ENCODE measurements around the gene CCNL2. TPM values are rescaled to one million over a fixed set of nuclear protein-coding genes. Genes with fewer than 3 reads are reported as not detected.

Gene CCNL2
- total RNA-seq, 4 donors from 2014 or later, result 167 to 307 (median 215) TPM

DNA sequence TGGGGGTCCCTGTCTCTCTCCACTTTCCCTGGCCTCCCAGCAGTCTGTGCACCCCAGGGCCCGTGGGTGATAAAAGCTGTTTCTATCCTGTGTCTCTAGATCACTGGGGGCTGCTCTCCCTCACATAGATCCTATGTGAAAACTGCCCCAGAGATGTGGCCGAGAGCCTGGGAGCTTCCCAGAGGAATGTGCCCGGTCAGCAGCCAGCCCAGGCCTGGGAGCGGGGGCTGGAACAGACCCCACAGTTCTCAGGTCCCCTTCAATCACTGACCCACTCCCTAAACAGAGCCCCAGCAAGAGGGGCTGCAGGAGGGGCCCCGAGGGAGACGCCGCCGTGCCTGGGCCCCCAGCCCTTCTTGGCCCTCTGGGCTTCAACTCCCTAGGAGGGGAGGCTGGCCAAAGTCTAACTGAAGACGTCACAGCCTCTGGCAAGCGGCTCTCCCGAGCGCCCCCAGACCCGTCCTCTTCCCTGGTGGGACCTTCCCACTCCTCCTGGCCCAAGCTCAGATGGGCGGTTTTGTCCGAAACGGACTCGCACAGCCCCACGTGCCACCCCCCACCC lies 41.2 kb downstream of the CCNL2 start:
- Histone ChIP-seq H3K36me3 (peaks cover 0 to 4% of the 10 kb centered on the region in 2 donors), H3K9me3 (no peaks in the 10 kb centered on the region), H3K27me3 (no peaks in the 10 kb centered on the region), H3K4me1 (peaks cover 43 to 84% of the 10 kb centered on the region in 2 donors), H3K4me3 (replicated peaks in 1 of 3) (peak overlapping the region in 1 of 3 donors; percentile 28), H3K27ac (peak overlapping the region; percentile 49 to 87 (median 86))
- 9 to 26% methylated on average over 10 to 12 of the region's 18 CpGs for WGBS, 2 donors
- TF ChIP-seq POLR2A (IDR thresholded peaks at IDR 0.05), result no peak
- DNase-seq, result no peak
- intact Hi-C loops (cut with DNase I), result loop anchor here (5.0 kb wide), 1 partner anchor 41 kb away; no protein-coding TSS in a partner anchor

DNA sequence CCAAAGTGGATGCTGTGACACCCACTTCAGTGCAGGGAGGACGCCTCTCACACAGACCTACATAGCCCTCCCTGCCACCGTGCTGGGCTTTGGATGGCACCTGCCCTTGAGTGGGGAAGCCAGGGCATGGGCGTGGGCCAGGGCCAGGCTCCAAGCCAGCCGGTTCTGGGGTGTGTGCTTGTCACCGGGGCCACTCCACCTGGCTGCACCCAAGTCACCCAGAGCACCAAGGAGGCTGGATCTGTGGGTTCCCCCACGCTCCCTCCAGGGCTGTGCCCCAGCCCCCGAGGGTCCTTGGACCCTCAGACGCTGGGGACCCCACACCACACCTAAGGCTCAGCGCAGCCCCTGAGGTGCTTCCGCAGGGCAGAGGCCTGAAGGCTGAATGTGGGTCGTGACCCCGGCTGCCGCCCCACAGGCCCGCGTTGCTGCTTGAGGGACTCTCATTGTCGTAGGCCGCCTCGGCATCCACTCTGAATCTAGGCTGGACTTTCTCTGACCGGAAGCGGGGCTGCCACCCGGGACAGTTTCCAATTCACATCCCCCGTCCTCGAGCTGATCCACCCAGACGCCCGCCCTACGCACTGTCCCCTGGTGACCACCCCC lies 42.2 kb downstream of the CCNL2 start:
- 30 to 40% methylated on average over 4 to 7 of the region's 26 CpGs for WGBS, 2 donors
- peaks cover 43 to 85% of the 10 kb centered on the region in 2 donors for H3K4me1 ChIP-seq
- peak; percentile 74 to 75 for DNase-seq
- H3K9me3 ChIP-seq, result no peaks in the 10 kb centered on the region
- intact Hi-C loops (cut with DNase I), result loop anchor here (5.0 kb wide), 1 partner anchor 40 kb away; no protein-coding TSS in a partner anchor
- no peaks in the 10 kb centered on the region for H3K27me3 ChIP-seq
- H3K4me3 ChIP-seq (replicated peaks in 1 of 3), result no peak overlapping the region
- H3K36me3 ChIP-seq, result peaks cover 0 to 4% of the 10 kb centered on the region in 2 donors
- peak overlapping the region in 2 of 3 donors; percentile 86 to 87 for H3K27ac ChIP-seq
- TF ChIP-seq CTCF (IDR thresholded peaks at IDR 0.05) (no peak), POLR2A (IDR thresholded peaks at IDR 0.05) (no peak)

GRCh38 chr1:1356166-1356795 lies 42.9 kb downstream of the CCNL2 start:
- 20 to 28% methylated on average over 5 to 8 of the region's 8 CpGs for WGBS, 2 donors
- peaks cover 46 to 89% of the 10 kb centered on the region in 2 donors for H3K4me1 ChIP-seq

GRCh38 chr1:1355416-1355815 lies 43.7 kb downstream of the CCNL2 start:
- Histone ChIP-seq H3K27ac (no peak overlapping the region), H3K9me3 (no peaks in the 10 kb centered on the region), H3K36me3 (peaks cover 0 to 4% of the 10 kb centered on the region in 2 donors), H3K27me3 (no peaks in the 10 kb centered on the region), H3K4me1 (peaks cover 47 to 81% of the 10 kb centered on the region in 2 donors), H3K4me3 (replicated peaks in 1 of 3) (no peak overlapping the region)
- 12 to 13% methylated on average over 3 to 23 of the region's 52 CpGs for WGBS, 2 donors
- peak in 1 of 2 donors; percentile 39 for DNase-seq
- TF ChIP-seq CTCF (IDR thresholded peaks at IDR 0.05) (no peak), POLR2A (IDR thresholded peaks at IDR 0.05) (no peak)
- intact Hi-C loops (cut with DNase I), result loop anchor here (5.0 kb wide), 1 partner anchor 38 kb away; no protein-coding TSS in a partner anchor

More at GRCh38 chr1:1356166-1356795, 42.9 kb downstream of the CCNL2 start:
- intact Hi-C loops (cut with DNase I), result loop anchor here (5.0 kb wide), 1 partner anchor 39 kb away; no protein-coding TSS in a partner anchor
- Histone ChIP-seq H3K36me3 (peaks cover 0 to 4% of the 10 kb centered on the region in 2 donors), H3K27ac (peak overlapping the region in 2 of 3 donors; percentile 86 to 87), H3K27me3 (no peaks in the 10 kb centered on the region), H3K9me3 (no peaks in the 10 kb centered on the region), H3K4me3 (replicated peaks in 1 of 3) (no peak overlapping the region)
- TF ChIP-seq CTCF (IDR thresholded peaks at IDR 0.05) (no peak), POLR2A (IDR thresholded peaks at IDR 0.05) (no peak)
- DNase-seq, result no peak
